HG03064 (cell line): ENCODE results near the gene COX14.
"Not testable (repeated sequence)": the region's sequence is repeated elsewhere in the genome, so short reads cannot be mapped to it uniquely, and the experiment has no call there.

Experiments
- ATAC-seq: cut with Tn5 transposase; IDR thresholded peaks from one replicate; pipeline ENCODE4 v1.9.1; 2021; ENCODE audit warnings: low read depth; ENCODE audit not compliant: unreplicated experiment

COX14 gene

GRCh38 chr12:50151047-50151687, 39.1 kb downstream of the COX14 start:
- ATAC-seq: no peak

GRCh38 chr12:50154947-50155346, 42.9 kb downstream of the COX14 start:
- not testable (repeated sequence) for ATAC-seq

- no peak for ATAC-seq
These were observed 44.6 kb downstream of the COX14 start for GRCh38 chr12:50156641-50157040.

- ATAC-seq: no peak
These were observed 45.2 kb downstream of the COX14 start for GRCh38 chr12:50157259-50157658.

GRCh38 chr12:50160643-50161042, 48.6 kb downstream of the COX14 start:
- no peak for ATAC-seq

- ATAC-seq: no peak
These were observed 50.2 kb downstream of the COX14 start for GRCh38 chr12:50162230-50162629.

GRCh38 chr12:50164963-50165362, 52.9 kb downstream of the COX14 start:
- ATAC-seq: no peak

GRCh38 chr12:50166799-50167048, 54.7 kb downstream of the COX14 start:
- ATAC-seq: peak; percentile 30

- peak; percentile 96 for ATAC-seq
These were observed 55.2 kb downstream of the COX14 start, which contains the start of gene CERS5 for GRCh38 chr12:50167049-50167828. TSS of gene CERS5 (minus strand) at chr12:50167369. CDS start at chr12:50167297, 72 bp downstream.
